A549 (cell line): ENCODE measurements around the gene KIF1B.

ENCODE experiments used
- BHLHE40 ChIP-seq: IDR thresholded peaks from 2 replicates; pipeline ENCODE4 v1.6.1; 2012; ENCODE audit warnings: low read depth, low read length, inconsistent platforms
- CEBPB ChIP-seq, 2 experiments: fragments of >200 bp in 1 of 2; sonication (Bioruptor Twin) in 1 of 2; formaldehyde crosslinking in 1 of 2; IDR thresholded peaks; 2 replicates each; pipeline ENCODE4 v1.6.1; 2012 to 2016
- MAFK ChIP-seq: fragments of 450-650 bp; IDR thresholded peaks from 2 replicates; pipeline ENCODE4 v1.6.1; 2014; ENCODE audit not compliant: partially characterized antibody
- MYC ChIP-seq: IDR thresholded peaks from 2 replicates; pipeline ENCODE4 v1.6.1; 2012; ENCODE audit warnings: mild to moderate bottlenecking, inconsistent platforms, low read length, improper control_type of control experiment, borderline replicate concordance
- TF ChIP-seq, protein P1 (sequence below): fragments of >200 bp; sonication (Bioruptor Twin); formaldehyde crosslinking; IDR thresholded peaks from 3 replicates; pipeline ENCODE4 v1.5.1; 2016
- TF ChIP-seq, protein P2 (sequence below): fragments of 200-600 bp; sonication (generic); IDR thresholded peaks from 2 replicates; pipeline ENCODE4 v1.6.1; 2016; ENCODE audit warnings: antibody characterized with exemption, mild to moderate bottlenecking, moderate library complexity
- TF ChIP-seq, protein P3 (sequence below): IDR thresholded peaks from 2 replicates; pipeline ENCODE4 v1.6.1; 2012
- TF ChIP-seq, protein P4 (sequence below): fragments of 450-650 bp; IDR thresholded peaks from 2 replicates; pipeline ENCODE4 v1.6.1; 2014; ENCODE audit warnings: antibody characterized with exemption

DNA sequence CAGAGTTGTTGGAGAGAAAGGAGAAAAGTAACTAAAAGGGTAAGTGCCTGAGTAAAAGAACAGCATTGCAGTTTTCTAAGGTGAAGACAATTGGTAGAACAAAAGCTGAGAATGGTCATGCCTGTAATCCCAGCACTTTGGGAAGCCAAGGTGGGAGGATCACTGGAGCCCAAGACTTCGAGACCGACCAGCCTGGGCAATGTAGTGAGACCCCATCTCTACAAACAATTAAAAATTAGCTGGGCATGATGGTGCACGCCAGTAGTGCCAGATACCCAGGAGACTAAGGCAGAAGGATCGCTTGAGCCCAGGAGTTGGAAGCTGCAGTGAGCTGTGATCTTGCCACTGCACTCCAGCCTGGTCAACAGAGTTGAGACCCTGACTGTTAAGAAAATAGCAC, 173.3 kb downstream of the KIF1B start:
- TF ChIP-seq, protein P1, sequence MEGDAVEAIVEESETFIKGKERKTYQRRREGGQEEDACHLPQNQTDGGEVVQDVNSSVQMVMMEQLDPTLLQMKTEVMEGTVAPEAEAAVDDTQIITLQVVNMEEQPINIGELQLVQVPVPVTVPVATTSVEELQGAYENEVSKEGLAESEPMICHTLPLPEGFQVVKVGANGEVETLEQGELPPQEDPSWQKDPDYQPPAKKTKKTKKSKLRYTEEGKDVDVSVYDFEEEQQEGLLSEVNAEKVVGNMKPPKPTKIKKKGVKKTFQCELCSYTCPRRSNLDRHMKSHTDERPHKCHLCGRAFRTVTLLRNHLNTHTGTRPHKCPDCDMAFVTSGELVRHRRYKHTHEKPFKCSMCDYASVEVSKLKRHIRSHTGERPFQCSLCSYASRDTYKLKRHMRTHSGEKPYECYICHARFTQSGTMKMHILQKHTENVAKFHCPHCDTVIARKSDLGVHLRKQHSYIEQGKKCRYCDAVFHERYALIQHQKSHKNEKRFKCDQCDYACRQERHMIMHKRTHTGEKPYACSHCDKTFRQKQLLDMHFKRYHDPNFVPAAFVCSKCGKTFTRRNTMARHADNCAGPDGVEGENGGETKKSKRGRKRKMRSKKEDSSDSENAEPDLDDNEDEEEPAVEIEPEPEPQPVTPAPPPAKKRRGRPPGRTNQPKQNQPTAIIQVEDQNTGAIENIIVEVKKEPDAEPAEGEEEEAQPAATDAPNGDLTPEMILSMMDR: no peak
- TF ChIP-seq, protein P2, sequence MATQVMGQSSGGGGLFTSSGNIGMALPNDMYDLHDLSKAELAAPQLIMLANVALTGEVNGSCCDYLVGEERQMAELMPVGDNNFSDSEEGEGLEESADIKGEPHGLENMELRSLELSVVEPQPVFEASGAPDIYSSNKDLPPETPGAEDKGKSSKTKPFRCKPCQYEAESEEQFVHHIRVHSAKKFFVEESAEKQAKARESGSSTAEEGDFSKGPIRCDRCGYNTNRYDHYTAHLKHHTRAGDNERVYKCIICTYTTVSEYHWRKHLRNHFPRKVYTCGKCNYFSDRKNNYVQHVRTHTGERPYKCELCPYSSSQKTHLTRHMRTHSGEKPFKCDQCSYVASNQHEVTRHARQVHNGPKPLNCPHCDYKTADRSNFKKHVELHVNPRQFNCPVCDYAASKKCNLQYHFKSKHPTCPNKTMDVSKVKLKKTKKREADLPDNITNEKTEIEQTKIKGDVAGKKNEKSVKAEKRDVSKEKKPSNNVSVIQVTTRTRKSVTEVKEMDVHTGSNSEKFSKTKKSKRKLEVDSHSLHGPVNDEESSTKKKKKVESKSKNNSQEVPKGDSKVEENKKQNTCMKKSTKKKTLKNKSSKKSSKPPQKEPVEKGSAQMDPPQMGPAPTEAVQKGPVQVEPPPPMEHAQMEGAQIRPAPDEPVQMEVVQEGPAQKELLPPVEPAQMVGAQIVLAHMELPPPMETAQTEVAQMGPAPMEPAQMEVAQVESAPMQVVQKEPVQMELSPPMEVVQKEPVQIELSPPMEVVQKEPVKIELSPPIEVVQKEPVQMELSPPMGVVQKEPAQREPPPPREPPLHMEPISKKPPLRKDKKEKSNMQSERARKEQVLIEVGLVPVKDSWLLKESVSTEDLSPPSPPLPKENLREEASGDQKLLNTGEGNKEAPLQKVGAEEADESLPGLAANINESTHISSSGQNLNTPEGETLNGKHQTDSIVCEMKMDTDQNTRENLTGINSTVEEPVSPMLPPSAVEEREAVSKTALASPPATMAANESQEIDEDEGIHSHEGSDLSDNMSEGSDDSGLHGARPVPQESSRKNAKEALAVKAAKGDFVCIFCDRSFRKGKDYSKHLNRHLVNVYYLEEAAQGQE: no peak
- TF ChIP-seq, protein P3, sequence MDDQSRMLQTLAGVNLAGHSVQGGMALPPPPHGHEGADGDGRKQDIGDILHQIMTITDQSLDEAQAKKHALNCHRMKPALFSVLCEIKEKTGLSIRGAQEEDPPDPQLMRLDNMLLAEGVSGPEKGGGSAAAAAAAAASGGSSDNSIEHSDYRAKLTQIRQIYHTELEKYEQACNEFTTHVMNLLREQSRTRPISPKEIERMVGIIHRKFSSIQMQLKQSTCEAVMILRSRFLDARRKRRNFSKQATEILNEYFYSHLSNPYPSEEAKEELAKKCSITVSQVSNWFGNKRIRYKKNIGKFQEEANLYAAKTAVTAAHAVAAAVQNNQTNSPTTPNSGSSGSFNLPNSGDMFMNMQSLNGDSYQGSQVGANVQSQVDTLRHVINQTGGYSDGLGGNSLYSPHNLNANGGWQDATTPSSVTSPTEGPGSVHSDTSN: no peak
- no peak for TF ChIP-seq MAFK
- TF ChIP-seq BHLHE40: no peak
- TF ChIP-seq CEBPB (IDR thresholded peaks at IDR 0.05): no peak
- TF ChIP-seq MYC: no peak
- TF ChIP-seq, protein P4, sequence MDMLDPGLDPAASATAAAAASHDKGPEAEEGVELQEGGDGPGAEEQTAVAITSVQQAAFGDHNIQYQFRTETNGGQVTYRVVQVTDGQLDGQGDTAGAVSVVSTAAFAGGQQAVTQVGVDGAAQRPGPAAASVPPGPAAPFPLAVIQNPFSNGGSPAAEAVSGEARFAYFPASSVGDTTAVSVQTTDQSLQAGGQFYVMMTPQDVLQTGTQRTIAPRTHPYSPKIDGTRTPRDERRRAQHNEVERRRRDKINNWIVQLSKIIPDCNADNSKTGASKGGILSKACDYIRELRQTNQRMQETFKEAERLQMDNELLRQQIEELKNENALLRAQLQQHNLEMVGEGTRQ: no peak
